NCI-H524 treated with DMSO at 0.1 percent for 48 hours (cell line): Measurements from ENCODE around the gene ICAM2.

Experiments
- DNase-seq: peaks from one replicate; lab custom pipeline; 2025; lab: John Stamatoyannopoulos, UW

ICAM2 gene

DNA sequence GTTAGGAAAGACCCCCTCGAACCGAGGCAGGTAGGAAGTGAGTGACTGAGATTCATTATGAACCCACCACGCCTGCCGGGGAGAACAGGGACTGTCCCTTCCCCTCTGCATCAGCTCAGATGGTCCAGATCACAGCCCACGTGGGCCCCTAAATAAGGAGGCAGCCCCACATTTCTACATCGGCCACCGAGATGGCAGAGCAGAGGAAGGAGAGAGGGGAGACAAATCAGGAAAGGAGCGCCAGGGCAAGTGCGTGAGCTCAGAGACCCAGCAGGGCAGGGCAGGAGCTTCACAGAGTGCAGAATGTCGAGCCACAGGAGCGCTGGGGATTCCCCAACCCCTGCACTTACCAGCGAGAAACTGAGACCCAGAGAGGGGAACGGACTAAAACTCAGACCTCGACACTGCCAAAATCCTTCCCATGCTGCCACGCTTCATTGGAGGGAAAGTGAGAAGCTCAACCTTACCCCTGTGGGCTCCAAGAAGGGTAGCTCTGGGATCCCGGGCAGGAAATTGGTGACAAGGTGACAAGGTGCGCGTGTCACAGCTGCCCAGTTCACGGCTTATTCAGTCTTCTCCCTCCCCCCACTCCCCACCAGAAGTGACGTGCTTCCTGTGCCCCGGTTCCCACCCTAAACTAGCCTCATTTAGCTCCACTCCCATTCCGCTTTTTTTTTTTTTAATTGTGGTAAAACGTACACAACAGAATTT lies at the start of gene ICAM2:
TSS of gene ICAM2 (minus strand) at position 578 of the 711 bp plus-strand sequence. CDS start 13,942 bp downstream, outside the sequence.
- no peak for DNase-seq

DNA sequence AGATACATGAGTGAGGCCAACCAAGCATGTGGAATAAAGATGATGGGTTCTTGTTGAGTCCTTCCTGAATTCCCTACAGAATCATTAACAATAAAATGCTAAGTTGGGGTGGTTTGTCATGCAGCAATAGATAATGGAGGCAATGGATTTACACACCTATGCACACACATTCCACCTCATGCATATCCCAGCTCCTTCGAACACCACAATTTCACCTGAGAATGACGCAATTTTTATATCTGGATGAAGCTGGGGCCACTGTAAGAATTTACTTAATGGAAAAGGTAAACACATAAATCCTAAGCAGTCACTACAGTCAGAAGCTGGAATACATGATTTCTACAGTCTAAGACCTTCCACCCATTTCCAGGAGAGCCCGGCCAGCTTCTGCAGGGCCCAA lies 49.8 kb upstream of the ICAM2 start:
- DNase-seq, result no peak

DNA sequence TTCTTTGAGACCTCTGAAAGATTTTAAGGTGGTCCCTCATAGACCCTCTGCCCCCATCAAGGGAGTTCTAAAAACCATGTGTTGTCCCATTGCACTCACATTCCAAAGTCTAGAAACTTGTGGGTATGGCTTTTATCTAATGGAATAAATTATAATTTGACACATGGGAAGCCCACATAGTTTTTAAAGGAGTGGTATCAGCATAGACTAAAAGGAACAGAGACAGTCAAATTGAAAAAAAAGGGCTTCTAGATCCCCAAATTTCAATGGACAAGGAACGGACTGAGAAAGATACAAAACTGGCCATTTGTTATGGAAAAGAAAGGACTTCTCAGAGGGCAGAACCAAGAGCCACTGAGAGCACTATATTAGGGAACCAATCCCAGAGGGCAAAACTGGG lies 48.7 kb upstream of the ICAM2 start:
- no peak for DNase-seq

DNA sequence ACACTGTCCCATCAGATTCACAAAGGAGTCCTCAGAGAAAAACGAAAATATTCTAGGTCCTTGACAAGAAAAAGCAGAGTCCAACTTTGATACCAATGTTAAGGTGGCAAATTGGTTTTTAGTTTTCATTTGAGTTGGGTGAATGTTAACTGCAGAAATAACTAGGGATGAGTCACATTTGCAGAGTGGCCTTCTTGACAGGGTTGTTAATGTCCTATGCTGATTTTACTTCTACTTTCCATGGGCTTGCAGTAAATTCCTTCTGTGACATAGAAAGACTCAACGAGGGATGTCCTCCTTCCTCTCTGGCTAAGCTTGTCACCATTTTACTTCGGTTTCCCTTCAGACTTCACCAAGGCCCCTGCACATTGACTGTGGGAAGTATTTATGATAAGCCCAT lies 47.2 kb upstream of the ICAM2 start:
- DNase-seq, result no peak

DNA sequence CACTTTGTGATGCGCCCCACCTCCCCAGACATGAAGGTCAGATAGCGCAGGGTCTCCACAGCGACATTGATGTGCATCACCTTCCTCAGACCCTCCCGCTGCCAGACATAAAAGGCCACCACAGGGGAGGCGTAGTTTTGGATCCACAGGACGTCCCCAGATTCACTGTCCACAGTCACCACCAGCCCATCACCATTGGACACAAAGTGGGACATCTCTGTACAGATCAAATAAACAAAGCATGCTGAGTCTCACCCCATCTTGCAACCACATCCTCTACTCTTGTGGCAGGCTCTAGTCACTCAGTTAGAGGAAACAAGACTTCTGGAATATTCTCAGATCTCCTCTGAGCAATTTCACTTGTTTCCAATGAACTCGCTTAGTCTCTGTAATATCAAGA lies 46.3 kb upstream of the ICAM2 start:
- DNase-seq, result no peak

DNA sequence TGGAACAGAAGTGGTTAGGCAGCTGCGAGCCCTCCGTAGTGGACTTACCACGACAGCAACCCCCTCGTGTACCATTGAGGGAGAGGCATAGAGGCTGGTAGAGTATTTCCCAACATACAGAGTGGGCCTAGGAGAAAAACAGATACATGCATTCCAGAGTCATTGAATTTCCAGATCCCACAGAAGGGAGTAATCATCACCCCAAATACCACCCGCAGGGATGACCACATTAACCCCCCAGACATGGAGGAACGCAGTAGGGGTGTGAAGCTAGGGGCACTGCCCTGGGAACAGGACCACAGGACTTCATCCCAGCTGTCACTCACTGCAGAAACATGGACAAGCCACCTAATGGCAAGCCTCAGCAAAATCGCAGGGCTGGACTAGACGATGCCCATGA lies 44.7 kb upstream of the ICAM2 start:
- DNase-seq, result no peak

DNA sequence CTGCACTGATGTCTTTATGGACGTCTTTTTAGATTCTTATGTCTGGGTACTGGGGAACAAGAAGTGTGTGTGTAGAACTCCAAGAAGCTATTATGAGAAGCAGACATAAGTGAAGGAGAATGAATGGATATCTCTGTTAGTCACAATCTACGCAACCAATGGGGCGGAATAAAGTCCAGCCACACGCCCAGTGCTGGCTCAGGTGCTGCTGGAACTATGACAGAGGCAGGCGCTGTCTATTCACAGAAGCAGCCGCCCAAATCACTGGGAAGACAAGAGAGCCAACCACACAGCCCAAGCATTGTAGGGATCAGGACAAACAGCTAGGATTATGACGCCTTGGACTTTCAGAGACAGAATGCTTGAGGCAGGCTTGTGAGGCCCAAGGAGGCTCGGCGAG lies 43.9 kb upstream of the ICAM2 start:
- no peak for DNase-seq

DNA sequence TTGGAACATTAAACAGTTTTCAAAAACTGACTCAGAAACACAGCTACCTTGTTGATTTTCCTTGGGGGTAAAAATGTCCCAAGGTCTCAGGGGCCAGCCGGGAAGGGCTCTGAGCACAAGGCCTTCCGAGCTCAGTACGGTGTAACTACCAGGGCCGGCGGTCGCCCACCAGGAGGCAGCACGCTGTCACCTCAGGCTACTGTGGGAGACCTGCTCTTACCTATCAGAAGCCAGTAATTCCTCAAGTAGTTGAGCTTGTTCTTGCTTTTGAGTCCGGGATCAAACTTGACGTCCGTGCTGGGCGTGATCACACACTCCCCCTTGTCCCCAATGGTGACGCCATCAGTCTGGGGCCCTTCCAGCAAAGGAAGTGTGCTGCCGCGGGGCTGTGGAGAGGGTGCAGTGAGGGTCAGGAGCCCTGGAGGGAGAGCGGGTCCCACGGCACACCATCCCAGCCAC lies 43.4 kb upstream of the ICAM2 start:
- no peak for DNase-seq

DNA sequence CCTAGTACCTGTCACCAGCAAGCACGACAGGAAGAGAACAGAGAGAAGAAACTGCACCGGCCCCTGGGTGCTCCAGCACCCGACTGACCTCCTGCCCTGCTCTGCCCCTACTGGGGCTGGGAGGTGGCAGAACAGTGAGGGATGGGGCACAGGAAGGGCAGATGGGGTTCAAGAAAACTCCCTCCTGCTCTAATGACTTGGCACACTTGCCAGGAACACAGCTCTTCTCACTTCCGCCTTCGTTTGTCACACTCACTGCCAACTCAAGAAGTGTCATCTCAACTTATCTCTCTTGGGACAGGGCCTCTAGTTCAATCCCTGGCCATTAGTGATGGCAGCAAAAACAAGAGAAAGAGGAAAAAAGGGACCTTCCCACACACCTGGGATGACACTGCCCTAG lies 42.7 kb upstream of the ICAM2 start:
- DNase-seq, result no peak

DNA sequence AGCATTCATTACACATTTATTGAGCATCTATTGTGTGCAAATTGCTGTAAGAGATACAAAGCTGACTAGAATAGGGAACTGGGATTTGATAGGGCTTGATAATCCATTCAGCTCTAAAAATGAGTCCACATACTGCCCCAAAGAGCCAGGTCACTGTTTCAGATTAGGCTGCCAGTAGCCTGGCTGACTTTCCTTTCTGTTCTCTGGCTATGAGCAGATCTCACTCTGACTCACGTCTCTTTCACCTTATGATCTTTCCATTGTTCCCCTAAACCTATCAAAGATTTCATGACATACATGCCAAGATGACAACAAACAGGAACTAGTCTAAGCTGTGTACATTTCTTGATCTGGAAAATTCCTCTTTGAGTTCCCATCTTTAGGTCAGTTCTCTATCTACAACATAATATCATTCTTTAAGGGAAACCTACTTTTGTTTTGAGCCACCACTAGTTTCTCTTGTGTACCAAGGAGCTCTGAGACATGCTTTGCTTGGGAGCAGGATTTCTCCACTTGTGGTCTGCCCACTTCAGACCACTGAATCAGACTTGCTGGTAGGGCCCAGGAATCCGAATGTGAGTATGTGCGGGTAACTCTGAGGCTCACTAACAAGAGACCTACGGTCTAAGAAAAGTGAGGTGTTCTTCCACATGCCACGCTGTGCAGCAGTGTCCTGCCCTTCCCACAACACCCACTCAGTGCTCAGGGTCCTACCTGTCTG lies 40.9 kb upstream of the ICAM2 start:
- DNase-seq, result no peak

DNA sequence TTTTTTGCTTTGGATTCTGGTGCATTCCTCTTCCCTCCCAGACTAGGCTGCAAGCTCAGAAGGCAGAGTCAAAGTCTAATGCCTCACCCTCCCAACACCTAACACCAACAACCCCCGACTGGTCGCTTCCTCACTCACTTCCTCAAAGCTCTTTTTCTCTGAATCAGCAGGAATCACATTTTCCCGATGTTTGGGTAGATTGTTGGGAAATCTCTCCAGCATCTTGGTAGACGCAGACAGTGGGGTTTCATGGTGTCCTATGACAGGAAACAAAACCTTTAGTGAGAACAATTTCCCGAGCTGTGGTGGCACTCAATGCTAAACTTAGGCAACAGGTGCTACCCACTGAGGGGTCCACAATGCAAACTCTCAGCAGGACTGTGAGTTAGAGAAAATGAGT lies 39.9 kb upstream of the ICAM2 start:
- no peak for DNase-seq

DNA sequence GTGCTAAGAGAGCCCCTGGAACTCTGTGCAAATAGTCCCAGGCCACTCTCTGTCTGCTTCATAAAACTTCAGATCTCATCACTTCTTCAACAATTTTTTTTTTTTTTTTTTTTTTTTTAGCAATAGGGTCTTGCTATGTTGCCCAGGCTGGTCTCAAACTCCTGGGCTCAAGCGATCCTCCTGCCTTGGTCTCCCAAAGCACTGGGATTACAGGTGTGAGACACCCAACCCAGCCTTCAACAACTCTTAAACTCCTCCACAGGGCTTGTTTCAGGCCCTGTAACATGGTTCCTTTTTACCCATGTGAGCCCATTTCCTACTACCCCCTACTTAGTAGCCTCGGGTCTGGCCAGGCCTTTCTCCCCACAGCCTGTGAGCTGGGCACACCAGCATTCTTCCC lies 39.3 kb upstream of the ICAM2 start:
- no peak for DNase-seq

DNA sequence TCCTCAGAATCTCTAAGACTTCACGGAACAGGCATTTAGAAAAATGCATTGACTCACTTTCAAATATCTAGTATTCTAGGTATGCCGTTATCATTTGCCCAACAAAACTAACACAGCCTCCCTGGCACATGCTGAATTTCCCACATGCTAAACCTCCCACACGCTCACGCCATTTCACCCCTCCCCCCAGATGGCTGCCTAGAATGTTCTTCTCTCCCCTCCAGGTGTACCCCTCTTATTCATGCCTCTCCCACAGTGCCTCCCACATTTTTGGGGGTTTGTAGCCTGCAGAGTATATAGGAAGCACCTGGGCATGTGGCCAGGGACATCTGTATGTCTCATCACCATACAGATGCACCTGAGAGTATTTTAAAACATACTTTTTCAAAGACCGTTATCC lies 38.2 kb upstream of the ICAM2 start:
- no peak for DNase-seq

DNA sequence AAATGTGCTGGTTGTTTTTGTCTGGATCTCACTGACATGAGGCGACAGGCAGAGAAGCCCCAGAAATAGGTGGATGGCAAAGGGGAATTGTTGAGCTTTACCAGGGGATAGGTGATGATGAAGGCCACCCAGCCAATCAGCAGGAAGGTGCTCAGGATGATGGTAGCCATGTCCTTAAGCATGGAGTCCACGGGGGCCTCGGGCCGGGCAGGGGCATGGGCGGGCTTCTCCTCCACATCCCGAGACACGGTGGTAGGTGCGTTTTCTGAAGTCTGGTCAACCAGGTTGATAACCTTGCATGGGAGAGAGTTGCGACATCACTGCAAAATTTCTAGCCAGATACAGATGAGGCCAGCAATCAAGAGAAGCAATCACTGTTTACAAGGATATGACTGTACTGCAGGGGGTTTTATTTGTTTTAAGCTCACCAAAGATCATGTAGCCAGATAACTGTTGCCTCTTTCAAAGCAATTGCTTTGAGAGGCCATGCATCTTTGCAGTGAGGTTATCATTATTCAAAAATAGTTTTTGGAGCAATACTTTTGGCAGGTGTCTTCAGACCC lies 37.3 kb upstream of the ICAM2 start:
- DNase-seq, result no peak

DNA sequence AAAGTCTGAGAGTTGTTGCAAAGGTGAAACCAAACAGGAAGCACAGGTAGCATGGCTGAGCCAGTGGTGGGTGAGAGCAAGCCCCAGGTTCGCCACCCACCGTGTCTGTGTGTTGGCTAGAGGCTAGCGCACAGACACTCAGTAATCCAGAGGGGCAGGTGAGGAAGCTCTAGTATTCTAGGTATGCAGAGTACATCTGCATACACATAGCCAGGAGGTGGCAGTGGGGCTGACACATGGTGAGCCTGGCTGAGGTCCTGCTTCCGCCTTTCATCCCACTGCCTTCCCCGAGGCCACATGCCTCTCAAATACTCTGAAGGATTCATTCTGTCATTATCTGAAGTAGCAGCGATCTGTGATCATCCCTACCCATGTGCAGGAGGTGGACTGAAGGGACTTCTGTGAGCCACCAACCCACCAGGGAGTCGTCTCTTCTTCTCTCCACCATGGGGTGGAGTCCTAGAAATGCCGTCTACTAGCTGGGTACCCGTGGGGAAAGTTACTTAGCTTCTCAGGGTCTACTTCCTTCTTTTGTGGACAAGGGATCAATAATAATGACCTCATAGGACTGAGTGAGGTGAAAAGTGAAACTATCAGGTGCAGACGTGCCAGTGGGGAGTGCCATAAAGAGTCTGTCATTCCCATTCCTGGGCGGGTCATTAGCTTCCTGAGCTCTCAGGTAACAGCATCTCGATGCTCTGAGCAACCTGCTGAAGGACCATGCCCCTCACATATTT lies 36.0 kb upstream of the ICAM2 start:
- no peak for DNase-seq

DNA sequence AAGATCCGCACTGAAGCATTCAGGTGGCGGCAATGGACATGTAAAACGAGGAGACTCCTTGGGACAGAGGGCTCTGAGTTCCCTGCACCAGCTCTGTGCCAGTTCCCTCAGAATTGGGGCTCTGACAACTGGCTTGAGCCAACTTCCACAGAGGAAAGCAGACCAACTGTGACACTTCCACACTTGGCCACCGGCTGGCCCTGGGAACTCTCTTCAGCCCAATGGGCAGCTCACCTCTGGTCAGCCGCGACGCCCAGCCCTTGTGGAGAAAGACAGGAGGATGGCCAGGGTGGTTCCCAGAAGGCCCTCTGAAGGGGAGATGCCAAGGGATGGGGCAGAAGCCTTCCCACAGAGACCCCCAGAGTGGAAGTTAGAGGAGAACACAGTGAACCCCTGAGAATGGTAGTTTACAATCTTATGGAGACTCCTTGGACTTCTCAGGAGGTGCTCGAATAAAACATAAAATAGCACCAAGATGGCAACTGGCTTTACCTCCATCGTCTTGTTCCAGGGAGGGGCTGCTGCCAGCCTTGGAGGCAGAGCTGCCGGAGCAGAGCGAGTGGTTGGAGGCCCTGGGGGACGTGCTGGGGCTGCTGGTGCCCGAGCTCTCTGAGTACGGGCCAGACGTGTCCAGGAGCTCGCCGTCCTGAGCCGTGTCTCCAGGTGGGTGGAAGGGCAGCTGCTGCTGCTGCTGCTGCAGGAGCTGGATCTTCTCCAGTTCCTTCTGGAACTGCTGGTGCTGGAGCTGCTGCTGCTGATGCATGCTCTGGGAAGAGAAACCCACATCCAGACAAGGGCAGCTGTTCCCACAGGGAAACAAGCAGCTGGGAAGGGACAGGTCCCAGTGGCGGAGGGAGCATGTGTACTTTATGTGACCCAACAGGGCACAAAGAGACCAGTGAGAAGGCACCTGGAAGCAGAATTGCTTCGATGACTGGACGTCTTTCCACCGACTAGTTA lies 35.0 kb upstream of the ICAM2 start:
- DNase-seq, result no peak

DNA sequence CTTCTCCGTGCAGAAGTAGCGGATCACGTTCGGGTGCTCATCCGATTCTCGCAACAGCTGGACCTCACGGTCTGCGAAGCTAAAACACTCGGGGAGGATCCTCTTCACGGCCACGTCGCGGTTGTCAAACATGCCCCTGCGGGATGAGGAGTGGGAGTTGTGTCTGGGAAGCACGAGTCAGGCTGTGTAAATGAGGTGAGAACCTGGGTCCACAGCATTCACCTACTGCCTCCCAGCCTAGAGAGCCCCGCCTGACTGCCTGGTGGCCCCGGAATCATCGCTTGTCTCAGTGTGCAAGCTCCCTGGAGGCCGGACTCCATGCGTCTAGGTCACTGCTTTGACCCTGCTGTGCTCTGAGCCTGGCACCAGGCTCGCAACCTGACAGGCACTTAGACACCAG lies 33.9 kb upstream of the ICAM2 start:
- no peak for DNase-seq

DNA sequence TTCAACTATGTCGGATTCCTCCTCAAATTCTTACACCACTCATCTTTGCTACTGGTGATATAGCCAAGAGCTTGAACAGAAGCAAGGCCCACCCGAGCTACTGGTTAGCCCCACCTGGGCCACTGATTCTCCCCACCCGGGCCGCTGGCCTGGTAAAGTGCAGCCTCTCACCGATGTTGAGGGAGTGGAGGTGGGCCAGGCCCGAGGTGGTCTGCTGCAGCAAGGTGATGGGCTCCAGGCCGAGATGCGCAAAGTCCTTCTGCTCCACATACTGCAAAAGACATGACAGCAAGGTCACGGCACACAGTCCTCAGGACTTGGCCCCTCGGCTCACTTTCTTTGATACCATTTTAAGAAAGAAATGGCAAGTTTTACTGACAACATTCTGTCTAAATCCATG lies 32.7 kb upstream of the ICAM2 start:
- no peak for DNase-seq

DNA sequence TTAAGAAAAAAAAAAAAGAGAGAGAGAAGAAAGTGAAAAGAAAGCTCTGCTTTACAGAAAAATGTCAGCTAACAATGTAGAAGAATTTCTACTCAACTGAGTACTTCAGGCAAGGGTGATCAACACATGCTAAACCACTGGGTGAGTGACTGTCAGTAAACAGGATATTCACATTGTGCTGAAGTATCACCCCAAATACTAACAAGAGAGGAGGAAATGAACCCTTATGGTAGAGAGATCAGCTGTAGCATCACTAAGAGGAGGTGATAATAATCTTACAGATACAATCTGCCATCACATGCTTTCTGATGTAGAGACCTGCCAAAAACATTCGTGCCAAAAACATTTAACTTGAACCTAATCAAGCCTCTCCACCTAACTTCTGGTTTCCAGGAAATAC lies 30.7 kb upstream of the ICAM2 start:
- no peak for DNase-seq

DNA sequence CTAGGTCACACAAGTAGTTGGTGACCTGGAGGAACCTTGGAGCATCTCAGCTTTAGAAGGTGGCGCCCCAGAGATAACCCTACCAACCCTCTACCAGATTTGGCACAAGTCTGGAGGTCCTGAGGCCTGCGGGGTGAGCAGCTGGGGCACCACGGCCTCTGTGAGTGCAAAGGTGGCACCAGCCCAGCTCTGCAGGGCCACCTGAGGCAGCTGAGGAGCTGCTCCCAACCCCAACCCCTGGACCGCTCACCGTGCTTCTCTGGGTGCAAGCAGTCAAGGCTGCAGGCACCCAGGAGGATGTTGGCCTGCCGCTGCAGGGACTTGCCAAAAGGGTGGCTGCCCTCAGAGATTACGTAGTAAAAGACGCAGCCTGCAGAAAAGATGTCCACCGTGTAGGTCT lies 28.4 kb upstream of the ICAM2 start:
- DNase-seq, result no peak

DNA sequence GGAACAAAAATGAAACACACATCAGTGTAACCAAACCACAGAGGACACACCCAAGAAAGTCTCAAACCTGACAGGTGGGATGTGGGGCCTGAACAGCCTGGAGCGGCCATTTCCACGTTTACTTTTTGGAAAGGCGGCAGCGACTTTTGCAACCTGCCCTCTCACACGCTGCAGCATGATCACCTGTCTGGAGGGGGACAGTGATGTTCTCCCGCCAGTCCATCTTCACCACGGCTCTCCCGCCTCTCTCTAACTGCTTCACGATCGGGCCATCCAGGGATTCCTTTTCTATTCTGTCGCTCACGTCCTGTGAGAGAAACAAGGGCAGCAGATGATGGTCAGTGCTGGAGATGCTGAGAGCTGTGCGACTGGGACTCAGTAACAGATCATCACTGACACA lies 24.7 kb upstream of the ICAM2 start:
- no peak for DNase-seq
